Stimulated activated CD4-positive, alpha-beta T cell treated with anti-CD3 and anti-CD28 coated beads, Interleukin-1b, Interleukin-23, amount 100 ng/mL, for 24 hours (primary cell): ENCODE results near the gene ZDBF2.
"Not testable (repeated sequence)": the region's sequence is repeated elsewhere in the genome, so short reads cannot be mapped to it uniquely, and the experiment has no call there.

ENCODE experiments used
- DNase-seq, 4 experiments: peaks; one replicate each; pipeline ENCODE4 v3.0.0-alpha.2; 2020; ENCODE audit warnings: low read depth in 4 of 4, low spot score in 1 of 4

Gene ZDBF2

DNA sequence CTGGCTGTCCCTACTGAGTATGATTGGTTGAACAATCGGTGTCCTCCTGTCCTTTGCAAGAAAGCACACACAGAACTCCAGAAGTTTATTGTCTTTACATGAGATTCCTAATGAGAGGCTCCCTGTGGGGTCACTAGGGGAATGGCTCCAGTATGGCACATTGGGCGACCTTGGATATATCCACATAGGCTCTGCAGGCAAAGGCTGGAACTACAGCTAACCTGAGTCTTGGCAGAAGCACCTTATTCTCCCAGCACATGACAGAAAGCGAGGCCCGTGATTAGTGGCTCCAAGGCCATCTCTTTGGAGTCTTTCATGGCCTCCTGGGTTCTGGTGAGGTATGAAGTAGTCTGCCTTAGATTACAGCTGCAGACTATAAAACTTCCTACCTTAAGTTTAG, 49.0 kb downstream of the ZDBF2 start:
- no peak for DNase-seq

GRCh38 chr2:206324869-206325268, 50.4 kb downstream of the ZDBF2 start:
- DNase-seq = no peak

DNA sequence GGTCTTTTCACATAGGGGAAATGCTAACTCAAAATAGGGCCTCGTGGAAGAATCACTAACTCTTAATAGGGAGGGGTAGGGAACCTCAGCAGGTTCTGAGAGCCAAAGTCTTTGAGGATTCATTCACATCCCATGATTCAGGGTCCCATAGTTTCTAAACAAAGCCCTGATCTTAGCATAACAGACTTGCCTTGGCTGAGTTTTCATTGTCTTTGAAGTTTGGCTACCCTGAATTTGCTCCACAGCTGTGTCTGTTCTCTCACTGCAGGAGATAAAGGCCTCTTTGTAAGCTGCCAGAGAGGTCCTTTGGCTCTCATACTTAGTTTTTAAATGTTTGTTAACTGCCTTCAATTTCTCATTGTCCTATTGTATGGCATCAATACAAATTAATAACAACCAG, 54.5 kb downstream of the ZDBF2 start:
- DNase-seq = no peak

GRCh38 chr2:206336861-206337260, 62.4 kb downstream of the ZDBF2 start:
- DNase-seq = no peak

- DNase-seq = no peak
Observed at GRCh38 chr2:206337956-206338355, 63.5 kb downstream of the ZDBF2 start.

GRCh38 chr2:206341396-206341795, 66.9 kb downstream of the ZDBF2 start:
- DNase-seq = no peak

DNA sequence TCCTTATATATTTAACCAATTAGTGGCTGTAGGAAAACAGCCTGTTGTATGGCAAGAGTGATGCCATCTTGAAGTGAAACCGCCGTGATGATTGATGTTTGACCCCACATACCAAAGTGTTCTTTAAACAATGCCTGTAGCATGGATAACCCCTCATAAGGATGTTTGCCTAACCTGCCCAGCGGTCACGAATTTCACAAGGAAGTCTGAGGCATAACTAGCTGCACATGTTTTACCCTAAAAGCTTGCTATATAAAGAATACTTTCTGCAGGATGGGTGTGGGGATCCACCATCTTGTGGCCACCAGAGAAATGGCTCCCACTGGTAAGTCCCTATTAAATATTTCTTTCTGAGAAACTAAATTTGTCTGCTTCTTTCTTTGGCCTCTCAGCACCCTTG, 68.7 kb downstream of the ZDBF2 start:
- no peak for DNase-seq

DNA sequence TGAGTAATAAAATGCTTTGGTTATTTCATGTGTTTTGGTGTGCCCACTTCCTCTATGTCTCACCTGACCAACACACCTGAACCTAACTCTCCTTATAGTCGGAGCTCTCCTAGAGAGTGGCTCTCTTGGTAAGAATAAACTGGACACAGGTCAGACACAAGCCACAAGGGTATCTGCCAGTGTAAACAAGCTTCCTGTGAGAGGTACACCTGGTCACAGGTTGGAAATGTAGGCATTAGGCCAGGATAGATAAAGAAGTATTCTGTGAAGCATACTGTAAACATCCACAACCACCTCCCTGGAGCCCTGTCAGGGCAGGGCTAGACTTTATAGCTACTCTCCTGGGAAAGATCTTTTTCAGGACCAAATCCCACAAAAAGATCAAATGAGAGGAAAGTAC, 69.4 kb downstream of the ZDBF2 start:
- no peak for DNase-seq

DNA sequence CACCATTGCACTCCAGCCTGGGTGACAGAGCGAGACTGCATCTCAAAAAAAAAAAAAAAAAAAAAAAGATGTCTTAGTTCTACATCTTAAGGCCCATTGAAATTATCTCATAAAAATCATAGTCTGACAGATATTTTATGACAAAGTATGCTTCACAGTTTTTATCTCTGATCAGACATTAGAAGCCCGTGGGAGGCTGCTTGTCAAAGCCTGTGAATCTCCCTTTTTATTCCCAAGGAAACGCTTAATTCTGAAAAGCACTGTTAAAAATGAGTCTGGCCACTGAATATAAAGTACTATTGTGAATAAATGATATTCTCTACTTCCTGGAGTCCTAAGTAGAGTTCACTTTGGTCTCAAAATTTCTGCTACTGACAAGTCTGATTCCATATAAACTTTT, 71.1 kb downstream of the ZDBF2 start:
- DNase-seq = no peak

- DNase-seq = no peak
Observed at GRCh38 chr2:206349375-206349774, 74.9 kb downstream of the ZDBF2 start.

GRCh38 chr2:206352571-206352970, 78.1 kb downstream of the ZDBF2 start:
- DNase-seq = no peak

DNA sequence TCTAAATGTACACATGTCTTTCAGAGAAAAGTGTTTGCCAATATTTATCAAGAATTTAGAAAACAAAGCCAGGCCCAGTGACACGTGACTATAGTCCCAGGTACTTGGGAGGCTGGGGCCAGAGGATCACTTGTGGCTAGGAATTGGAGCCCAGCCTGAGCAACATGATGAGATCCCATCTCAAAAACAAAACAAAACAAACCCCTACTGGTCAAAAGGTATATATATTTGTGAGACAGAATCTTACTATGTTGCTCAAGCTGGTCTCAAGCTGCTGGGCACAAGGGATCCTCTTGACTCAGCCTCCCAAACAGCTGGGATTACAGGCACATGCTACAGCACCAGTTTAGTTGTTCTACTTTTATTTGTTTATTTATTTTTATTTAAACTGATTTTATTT, 79.2 kb downstream of the ZDBF2 start:
- DNase-seq = no peak

DNA sequence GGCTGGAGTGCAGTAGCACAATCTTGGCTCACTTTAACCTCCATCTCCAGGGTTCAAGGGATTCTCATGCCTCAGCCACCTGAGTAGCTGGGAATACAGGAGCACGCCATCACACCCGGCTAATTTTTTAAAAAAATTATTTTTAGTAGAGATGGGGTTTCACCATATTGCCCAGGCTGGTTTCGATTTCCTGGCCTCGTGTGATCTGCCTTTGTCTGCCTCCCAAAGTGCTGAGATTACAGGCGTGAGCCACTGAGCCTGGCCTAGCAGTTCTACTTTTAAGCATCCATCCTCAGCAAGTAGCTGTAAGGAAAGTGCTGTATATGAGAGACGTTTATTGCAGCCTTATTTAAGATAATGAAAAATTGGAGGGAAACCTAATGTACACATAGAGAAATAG, 79.7 kb downstream of the ZDBF2 start:
- DNase-seq = no peak

DNA sequence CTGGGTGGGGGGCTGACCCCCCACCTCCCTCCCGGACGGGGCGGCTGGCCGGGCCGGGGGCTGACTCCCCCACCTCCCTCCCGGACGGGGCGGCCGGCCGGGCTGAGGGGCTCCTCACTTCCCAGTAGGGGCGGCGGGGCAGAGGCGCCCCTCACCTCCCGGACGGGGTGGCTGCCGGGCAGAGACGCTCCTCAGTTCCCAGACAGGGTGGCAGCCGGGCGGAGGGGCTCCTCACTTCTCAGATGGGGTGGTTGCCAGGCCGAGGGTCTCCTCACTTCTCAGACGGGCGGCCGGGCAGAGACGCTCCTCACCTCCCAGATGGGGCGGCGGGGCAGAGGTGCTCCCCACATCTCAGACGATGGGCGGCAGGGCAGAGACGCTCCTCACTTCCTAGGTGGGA, 82.4 kb downstream of the ZDBF2 start:
- DNase-seq = not testable (repeated sequence)

GRCh38 chr2:206360840-206361239, 86.4 kb downstream of the ZDBF2 start:
- DNase-seq = not testable (repeated sequence)

- DNase-seq = no peak
Observed at GRCh38 chr2:206361407-206362045, 87.1 kb downstream of the ZDBF2 start.
